ENCODE data around the gene PVR.

- TF ChIP-seq CTCF (conservative IDR thresholded peaks at IDR 0.05; ENCODE audit: low read length) (no peak), EZH2phosphoT487 (IDR thresholded peaks at IDR 0.05; ENCODE audit: borderline replicate concordance, low read depth, low read length) (no peak)
These were observed 18.8 kb upstream of the PVR start for GRCh38 chr19:44624840-44625354.
